ENCODE data around the gene MED13L.

DNA sequence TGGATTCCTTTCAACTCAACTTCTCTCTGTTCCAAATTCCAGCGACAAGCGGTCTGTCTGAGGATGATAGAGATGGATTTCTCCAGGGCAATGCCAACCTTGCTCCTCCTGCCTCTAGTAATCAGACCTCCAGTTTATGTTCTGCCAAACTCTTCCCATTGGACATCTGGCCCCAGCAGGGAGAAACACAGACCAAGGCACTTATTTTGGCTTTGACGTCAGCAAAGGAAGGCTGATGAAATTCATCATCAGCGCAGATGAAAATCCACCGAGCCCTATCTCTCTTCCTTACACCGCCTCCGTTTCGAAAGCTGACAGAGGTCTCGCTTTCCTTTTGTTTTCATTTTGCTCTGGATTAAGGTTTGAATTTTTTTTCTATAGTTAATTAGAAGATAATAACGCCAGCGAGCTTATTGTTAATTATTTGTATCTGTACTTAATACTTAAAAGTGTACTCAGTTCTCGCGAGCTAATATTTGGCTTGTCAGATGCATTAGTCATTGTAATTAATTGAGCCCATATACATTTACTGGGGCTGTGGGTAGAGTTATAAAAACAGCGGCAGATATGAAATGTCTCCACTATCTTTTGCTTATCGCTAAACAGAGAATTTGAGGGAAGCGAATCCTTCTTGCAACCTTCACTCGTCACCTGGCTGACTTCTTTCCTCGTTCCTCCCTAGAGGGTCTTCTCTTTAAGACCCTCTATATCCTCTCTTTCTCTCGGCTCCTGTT is 35.9 kb upstream of the MED13L start:
- no peak for TF ChIP-seq CTCF (conservative IDR thresholded peaks at IDR 0.05; ENCODE audit: low read length)
- TF ChIP-seq EZH2phosphoT487 (IDR thresholded peaks at IDR 0.05; ENCODE audit: borderline replicate concordance, low read depth, low read length), result no peak

All from OCI-LY7 (cell line).